ENCODE data around the gene TMEM63C.
A peak's percentile ranks its signal among the peaks of the same experiment; 100 is the strongest.

DNA sequence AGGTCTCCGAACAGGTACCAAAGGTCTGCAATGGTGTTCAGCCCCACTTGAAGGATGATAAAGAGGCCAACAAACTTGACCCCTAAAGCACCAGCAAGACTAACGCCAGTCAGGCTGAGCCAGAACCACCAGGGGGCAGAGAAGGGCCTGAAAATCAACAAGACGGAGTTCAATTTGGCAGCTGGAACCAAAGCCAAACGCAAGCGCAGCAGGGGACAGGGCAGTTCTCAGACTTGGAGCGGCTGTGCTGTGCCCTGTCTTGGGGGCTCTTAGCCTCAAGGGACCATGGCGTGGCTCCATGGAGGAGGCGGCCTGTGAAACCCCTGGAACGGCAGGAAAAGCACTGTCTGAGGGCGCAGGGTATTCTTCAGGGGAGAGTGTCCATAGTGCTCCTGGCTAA, 119.5 kb downstream of the TMEM63C start:
- TF ChIP-seq, protein P1, sequence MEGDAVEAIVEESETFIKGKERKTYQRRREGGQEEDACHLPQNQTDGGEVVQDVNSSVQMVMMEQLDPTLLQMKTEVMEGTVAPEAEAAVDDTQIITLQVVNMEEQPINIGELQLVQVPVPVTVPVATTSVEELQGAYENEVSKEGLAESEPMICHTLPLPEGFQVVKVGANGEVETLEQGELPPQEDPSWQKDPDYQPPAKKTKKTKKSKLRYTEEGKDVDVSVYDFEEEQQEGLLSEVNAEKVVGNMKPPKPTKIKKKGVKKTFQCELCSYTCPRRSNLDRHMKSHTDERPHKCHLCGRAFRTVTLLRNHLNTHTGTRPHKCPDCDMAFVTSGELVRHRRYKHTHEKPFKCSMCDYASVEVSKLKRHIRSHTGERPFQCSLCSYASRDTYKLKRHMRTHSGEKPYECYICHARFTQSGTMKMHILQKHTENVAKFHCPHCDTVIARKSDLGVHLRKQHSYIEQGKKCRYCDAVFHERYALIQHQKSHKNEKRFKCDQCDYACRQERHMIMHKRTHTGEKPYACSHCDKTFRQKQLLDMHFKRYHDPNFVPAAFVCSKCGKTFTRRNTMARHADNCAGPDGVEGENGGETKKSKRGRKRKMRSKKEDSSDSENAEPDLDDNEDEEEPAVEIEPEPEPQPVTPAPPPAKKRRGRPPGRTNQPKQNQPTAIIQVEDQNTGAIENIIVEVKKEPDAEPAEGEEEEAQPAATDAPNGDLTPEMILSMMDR (IDR thresholded peaks at IDR 0.05; ENCODE audit: low read length): peak; percentile 98
- TF ChIP-seq EZH2 (IDR thresholded peaks at IDR 0.05; ENCODE audit: borderline replicate concordance, low read length): no peak

Data from OCI-LY1 (cell line).